Body of pancreas (tissue), 4 donors: ENCODE results near the gene BLVRA.

Experiments
- POLR2A ChIP-seq, 3 donors: fragments of 450-650 bp; IDR thresholded peaks; one replicate each; pipeline ENCODE4 v1.6.1; 2016; ENCODE audit warnings: antibody characterized with exemption in 3 of 3, mild to moderate bottlenecking in 2 of 3
- TF ChIP-seq, protein P1 (sequence below), 7 experiments: fragments of 450-650 bp in 4 of 7; fragments of 200-600 bp in 3 of 7; sonication (generic) in 3 of 7; IDR thresholded peaks; one replicate each; pipeline ENCODE4 v1.5.1; 2016 to 2019; ENCODE audit warnings: antibody characterized with exemption in 7 of 7

DNA sequence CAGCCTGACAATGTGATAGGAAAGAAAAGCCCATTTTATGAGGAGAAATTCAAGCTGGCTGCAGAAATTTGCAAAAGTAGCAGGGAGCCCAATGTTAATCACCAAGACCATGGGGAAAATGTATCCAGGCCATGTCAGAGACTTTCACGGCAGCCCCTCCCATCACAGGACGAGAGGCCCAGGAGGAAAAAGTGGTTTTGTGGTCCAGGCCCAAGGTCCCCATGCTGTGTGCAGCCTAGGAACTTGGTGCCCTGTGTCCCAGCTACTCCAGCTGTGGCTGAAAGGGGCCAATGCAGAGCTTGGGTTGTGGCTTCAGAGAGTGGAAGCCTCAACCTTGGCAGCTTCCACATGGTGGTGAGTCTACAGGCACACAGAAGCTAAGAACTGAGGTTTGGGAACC, 41.9 kb upstream of the BLVRA start:
- TF ChIP-seq POLR2A (IDR thresholded peaks at IDR 0.05), result no peak
- TF ChIP-seq, protein P1, sequence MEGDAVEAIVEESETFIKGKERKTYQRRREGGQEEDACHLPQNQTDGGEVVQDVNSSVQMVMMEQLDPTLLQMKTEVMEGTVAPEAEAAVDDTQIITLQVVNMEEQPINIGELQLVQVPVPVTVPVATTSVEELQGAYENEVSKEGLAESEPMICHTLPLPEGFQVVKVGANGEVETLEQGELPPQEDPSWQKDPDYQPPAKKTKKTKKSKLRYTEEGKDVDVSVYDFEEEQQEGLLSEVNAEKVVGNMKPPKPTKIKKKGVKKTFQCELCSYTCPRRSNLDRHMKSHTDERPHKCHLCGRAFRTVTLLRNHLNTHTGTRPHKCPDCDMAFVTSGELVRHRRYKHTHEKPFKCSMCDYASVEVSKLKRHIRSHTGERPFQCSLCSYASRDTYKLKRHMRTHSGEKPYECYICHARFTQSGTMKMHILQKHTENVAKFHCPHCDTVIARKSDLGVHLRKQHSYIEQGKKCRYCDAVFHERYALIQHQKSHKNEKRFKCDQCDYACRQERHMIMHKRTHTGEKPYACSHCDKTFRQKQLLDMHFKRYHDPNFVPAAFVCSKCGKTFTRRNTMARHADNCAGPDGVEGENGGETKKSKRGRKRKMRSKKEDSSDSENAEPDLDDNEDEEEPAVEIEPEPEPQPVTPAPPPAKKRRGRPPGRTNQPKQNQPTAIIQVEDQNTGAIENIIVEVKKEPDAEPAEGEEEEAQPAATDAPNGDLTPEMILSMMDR (IDR thresholded peaks at IDR 0.05), result no peak
